Epithelial cell of esophagus (primary cell): ENCODE measurements around the gene PDE7B.

Source experiments
- DNase-seq: peaks from one replicate; pipeline ENCODE4 v3.0.0; 2010; ENCODE audit warnings: low read depth
- H3K4me3 ChIP-seq: 2 replicates; pipeline ENCODE4 v1.5.1; 2011; ENCODE audit warnings: mild to moderate bottlenecking, low read length, control low read depth
- TF ChIP-seq, protein P1 (sequence below): IDR thresholded peaks from 2 replicates; pipeline ENCODE4 v1.5.1; 2011; ENCODE audit warnings: low read depth, mild to moderate bottlenecking, low read length, control low read depth, inconsistent platforms; ENCODE audit not compliant: insufficient read depth; ENCODE audit errors: missing control alignments

The PDE7B gene

DNA sequence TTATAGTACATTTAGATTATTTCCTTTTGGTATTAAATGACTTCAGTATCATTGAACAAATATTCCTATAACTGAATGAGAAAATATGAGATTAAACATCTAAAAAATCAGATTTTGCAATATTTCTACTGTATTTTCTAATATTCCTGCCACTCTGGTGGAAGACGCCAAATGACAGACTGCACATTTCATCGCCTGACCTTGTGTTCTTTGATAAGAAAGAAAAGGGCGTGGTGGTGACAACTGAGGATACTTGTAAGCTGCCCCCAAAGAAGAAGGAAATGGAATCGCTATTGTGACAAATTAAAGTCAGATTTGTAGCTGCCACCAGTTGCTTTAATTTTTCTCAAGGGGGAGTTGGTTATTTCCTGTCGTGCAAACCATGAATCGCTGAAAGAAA, 267.3 kb downstream of the PDE7B start:
- DNase-seq, result no peak
- TF ChIP-seq, protein P1, sequence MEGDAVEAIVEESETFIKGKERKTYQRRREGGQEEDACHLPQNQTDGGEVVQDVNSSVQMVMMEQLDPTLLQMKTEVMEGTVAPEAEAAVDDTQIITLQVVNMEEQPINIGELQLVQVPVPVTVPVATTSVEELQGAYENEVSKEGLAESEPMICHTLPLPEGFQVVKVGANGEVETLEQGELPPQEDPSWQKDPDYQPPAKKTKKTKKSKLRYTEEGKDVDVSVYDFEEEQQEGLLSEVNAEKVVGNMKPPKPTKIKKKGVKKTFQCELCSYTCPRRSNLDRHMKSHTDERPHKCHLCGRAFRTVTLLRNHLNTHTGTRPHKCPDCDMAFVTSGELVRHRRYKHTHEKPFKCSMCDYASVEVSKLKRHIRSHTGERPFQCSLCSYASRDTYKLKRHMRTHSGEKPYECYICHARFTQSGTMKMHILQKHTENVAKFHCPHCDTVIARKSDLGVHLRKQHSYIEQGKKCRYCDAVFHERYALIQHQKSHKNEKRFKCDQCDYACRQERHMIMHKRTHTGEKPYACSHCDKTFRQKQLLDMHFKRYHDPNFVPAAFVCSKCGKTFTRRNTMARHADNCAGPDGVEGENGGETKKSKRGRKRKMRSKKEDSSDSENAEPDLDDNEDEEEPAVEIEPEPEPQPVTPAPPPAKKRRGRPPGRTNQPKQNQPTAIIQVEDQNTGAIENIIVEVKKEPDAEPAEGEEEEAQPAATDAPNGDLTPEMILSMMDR, result no peak
- no peak overlapping the region for H3K4me3 ChIP-seq

DNA sequence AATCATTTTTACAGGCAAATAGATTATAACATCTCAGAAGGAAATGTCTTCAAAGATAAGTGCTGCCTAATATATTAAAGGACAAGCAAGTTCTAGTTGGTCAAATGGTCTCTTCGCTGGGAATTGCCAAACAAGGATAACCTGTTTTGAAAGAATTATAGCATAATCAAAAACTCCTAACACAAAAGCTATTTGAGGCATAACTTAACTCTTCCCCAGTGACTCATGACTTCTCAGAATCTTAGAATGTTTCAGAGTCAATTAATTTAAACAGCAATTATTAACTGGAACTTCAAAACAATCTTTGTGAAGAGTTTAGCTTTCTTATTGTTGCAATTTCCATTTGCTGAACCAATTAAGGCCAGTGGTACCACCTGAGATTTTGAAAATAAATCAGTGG, 272.0 kb downstream of the PDE7B start:
- TF ChIP-seq, protein P1, result no peak
- peak; percentile 85 for DNase-seq
- no peak overlapping the region for H3K4me3 ChIP-seq

DNA sequence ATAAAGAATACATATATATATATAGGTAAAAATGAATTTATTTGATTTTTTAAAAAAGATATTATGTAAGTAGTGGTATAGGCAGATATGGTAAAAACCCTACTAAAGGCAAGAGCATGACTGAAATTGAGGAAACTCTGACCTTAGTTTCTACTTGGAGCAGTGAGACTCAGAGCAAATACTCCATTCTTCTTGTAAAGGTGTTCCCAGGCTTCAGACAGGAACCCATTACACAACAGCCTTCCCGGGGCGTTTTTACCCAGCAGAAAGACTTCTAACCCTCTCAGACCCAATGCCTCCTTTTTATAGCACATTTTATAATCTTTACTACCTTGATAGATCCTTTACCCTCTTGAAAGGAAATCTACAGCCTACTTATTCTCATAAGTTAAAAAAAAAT, 274.1 kb downstream of the PDE7B start:
- no peak overlapping the region for H3K4me3 ChIP-seq
- no peak for DNase-seq
- TF ChIP-seq, protein P1, result no peak

DNA sequence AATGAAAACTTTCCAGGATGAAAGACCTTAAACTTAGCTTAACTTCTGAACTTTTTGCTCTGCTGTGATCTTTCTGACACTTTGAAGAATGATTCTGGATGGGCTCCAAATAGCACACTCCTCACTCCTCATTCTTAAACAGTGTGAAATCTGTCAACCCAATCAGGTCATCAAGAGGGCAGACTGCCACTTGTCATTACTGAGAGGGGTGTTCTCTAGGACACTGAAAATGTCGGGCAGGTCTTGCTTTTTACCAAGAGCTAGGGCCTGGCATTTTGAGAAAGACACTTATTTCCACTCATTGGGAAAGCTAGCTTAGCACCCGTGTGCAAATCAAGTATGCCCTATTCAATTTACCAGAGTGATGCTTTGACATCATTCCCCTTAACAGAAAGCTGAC, 276.4 kb downstream of the PDE7B start:
- TF ChIP-seq, protein P1, result no peak
- DNase-seq, result no peak

DNA sequence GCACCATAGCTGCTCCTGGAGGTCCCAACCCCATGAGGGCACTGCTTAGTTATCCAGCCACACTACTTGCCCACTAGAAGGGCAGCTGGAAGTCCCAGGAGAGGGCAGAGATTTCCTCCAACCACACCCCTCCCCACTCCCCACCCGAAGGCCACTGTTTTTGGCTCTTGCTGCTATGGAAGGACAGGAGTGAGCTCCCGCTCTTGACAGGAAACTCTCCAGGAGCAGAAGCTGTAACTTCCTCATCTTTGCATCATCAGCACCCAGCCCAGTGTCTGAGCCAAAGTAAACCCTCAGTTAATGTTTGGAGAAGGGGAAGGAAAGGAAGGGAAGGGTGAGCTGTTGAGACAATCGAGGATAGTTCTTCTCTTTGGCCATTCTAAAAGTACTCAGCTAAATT, 277.9 kb downstream of the PDE7B start:
- TF ChIP-seq, protein P1, result no peak
- no peak overlapping the region for H3K4me3 ChIP-seq
- DNase-seq, result no peak

More for the DNA sequence above, 276.4 kb downstream of the PDE7B start:
- no peak overlapping the region for H3K4me3 ChIP-seq

DNA sequence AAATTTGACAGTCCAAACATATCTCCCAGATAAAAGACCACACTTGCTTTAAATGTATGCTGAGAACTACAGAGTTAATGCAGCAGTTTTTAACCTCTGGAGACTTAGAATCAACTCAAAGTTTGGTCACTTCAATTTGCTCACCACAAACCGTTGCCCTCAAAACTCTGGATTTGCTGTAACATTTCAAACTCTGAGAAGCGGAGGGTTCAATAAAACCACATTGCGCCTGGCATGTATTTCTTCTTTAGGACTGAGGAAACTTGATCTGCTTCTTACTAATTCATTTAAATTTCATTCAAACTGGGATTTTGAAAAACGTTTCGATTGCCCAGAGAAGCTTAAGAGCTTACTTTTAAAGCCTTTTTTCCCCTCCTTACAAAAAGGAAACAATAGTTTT, 282.8 kb downstream of the PDE7B start:
- TF ChIP-seq, protein P1, result no peak
- no peak overlapping the region for H3K4me3 ChIP-seq
- DNase-seq, result no peak

DNA sequence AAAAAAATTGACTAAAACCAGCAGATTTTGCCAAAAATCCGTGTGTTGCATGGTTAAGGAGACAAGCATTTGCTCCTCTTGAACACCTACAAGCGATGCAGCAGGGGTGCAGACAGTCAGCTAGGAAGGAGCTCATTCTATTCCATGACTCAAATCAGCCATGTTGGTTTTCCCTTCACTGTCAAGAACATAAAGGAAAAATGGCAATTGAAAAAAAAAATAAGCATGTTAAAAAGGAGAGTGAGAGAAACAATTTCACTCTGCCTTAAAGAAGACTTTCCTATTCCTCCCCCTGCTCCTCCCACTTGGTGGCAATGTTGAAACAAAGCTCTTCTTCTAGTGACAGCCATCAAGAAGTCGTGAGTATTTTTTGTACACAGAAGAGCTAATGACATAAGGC, 283.2 kb downstream of the PDE7B start:
- TF ChIP-seq, protein P1, result no peak
- DNase-seq, result no peak
- H3K4me3 ChIP-seq, result no peak overlapping the region
